GM18502 (cell line): ENCODE data around the gene CABLES1.

Source experiments
- ATAC-seq: cut with Tn5 transposase; IDR thresholded peaks from one replicate; pipeline ENCODE4 v1.9.1; 2021; ENCODE audit warnings: mild to moderate bottlenecking; ENCODE audit not compliant: unreplicated experiment, poor library complexity

The CABLES1 gene

DNA sequence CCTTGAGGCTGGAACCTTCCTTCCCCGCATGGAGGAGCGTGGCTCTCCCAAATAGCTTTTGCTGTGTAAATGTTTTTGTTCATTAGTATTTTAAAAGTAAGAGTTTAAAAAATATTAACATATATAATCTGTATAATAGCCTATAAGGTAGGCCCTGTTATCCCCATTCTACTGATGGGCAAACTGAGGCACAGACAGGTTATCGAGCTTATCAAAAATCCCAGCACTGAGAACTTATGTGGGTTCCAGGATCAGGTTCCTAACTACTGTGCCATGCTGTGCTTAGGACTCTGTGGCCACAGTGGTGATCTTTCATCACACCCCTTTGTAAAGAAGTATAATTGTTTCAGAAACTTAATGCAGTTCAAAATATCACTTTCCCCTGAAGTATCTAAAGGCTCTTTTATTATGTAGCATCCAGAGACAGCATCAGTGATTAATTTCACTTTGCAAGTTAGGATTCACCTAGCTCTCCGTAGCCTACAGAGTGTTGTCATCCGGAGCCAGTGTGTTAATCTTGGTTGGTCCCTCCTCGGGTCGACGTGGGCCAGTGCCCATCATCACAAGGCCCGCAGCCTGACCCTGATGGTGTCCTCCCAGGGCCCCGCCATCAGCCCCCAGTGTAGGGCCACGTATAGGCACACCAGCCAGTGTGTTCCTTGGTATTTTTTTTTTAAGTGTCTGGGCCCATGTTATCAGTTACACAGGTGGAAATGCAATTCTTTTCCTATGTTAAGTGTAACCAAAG lies 28.7 kb downstream of the CABLES1 start:
- no peak for ATAC-seq

DNA sequence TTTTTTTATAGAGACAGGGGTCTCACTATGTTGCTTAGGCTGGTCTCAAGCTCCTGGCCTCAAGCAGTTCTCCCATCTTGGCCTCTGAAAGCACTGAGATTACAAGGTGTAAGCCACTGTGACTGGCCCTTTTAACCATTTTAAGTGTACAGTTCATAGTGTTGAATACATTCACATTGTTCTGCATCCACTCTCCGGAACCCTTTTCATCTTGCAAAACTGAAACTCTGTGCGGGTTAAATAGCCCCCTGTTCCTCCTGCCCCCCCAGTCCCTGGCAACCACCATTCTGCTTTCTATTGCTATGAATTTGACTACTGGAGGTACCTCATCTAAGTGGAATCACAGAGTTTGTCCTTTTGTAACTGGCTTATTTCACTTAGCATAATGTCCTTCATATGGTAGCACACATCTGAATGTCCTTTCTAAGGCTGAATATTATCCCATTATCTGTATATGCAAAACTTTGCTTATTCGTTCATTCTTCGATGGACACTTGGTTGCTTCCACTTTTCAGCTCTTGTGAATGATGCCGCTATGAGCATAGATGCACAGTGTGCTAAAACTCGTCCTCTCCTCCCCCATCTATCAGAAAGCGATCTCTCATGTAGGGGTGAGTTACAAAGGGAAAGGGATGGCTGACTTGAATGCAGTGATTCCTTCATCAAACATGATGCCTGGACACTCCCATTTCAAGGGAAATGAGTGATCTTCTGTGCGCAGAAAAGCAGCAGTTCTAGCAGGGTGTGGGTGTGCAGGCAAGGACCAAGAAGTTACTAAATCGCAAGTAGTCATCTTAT lies 30.2 kb downstream of the CABLES1 start:
- peak; percentile 58 for ATAC-seq

DNA sequence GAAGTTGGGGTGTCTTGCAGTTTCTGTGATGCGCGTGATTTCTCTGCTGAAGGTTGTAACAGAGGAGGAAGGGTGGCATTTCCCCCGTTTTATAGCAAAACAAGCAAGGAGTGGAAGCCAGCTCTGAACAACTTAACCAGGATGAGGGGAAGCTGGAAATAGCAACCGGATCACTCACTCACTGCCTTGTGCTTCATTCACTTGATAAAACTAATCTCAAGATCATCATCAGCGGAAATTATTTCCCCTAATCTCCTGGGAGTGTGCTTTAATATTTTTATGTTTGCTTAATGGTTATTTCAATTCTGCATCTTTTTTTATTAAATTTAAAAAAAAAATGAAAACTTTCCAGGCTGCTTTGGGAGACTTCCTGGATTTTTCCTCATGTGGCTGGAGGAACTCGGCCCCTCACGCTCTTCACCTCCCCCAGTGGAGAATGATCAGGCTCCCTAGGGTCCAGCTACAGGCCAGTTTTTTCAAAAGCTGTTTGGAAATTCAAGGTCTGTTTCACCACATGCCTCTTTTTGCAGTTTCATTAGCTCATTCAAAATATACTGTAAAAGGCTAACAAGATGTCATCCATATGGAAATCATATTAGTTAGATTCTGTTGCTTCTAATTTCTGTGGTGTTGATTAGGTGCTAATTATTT lies 31.7 kb downstream of the CABLES1 start:
- no peak for ATAC-seq

DNA sequence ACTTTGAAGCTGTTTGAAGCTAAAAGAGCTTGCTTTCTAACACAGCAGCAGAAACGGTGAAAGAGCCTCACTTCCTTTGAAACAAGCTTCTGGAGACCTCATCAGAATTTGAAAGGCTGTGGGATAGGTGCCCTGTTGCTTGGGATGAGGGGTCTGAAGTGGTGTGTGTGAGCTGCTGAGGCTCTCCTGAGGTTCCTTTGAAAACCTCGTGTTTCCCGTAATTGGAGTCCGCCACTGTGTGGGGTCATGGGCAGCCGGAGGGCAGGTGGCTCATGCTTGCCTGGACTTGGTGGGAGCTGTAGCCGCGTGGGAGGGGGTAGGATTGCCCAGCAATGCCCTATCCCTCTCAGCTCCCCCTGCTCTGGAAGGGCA lies 34.4 kb downstream of the CABLES1 start:
- ATAC-seq: no peak

DNA sequence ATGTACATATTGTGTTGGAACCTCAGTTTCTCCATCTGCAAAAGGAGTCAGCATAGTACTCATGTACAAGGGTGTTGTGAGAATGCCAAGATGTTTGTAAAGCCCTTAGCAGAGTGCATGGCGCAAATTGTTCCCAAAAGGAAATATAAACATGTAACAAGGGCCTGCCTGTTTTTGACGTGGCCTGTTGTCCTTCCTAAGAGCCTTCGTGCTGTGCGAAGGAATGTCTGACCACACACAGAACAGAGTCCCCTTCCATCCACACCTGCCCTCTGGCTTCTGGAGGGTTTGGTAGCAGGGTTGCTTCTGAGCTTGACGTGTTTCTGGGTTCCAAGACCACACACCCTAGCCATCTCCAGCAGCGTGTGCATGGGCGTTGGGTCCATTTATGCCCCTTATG lies 34.9 kb downstream of the CABLES1 start:
- ATAC-seq: no peak

DNA sequence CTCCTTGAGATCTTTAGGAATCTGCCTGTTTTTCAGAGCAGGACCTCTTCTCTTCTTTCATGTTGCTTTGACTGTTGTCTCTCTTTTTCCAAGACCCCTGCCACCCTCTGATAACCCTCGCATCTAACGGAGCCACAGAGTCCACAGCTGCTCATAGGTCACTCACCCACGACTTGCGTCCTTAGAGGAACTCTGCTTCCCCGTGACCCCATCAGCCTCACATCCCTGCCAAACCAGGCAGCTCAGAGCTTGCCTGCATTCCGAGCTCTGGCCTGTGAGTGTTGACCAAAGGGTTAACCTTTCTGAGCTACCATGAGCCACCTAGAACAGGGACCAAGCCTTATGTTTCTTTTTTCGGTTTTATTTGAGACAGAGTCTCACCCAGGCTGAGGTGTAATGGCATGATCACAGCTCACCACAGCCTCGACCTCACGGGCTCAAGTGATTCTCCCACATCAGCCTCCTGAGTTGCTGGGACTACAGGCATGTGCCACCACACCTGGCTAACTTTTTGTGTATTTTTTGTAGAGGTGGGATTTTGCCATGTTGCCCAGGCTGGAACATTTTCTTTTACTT lies 36.4 kb downstream of the CABLES1 start:
- no peak for ATAC-seq

DNA sequence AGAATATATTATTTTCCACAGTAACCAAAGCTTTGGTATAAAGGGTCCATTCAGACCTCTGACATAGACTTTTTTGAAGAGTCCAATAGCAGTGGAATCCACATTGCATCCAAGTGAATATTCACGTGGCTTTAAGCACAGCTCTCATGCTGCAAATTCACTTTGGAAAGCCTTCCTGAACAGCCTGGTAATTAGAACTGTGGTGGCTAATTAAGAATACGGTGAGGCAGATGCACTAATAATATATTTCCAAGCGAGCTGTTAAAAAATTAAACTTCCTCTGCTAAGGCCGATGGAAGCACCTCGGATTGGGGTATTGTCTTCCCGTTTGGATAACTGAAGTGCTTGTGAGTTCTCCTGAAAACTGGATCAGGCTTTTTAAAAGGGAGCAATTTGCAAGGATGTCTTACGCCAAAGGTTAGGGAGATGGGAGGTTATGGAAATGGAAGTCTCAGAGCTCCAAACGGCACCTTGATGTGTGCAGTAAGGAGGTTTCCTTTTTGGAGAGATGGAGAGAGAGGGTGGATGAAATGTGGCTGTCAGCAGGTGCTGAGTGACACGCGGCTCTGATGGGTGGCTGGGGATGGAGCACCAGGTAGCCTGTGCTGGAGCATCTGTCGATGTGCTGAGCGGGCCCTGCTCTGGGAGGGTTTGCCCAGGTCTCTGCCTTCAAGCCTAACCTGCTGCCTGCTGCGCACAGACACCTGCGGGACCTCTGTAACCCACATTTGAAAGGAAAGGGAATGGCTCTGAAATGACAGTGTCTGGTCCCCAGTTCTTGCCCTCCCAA lies 37.5 kb downstream of the CABLES1 start:
- no peak for ATAC-seq

DNA sequence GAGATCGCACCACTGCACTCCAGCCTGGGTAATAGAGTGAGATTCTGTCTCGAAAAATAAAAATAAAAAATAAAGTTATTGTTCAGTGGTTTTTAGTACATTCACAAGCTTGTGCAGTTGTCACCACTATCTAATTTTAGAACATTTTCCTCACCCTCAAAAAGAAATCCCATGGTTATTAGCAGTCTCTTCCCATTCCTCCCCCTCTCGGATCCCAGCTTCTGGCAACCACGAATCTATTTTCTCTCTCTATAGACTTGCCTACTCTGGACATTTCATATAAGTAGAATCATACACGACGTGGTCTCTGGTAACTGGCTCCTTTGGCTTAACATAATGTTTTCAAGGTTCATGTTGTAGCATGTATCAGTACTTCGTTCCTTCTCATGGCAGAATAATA lies 38.6 kb downstream of the CABLES1 start:
- ATAC-seq: no peak

DNA sequence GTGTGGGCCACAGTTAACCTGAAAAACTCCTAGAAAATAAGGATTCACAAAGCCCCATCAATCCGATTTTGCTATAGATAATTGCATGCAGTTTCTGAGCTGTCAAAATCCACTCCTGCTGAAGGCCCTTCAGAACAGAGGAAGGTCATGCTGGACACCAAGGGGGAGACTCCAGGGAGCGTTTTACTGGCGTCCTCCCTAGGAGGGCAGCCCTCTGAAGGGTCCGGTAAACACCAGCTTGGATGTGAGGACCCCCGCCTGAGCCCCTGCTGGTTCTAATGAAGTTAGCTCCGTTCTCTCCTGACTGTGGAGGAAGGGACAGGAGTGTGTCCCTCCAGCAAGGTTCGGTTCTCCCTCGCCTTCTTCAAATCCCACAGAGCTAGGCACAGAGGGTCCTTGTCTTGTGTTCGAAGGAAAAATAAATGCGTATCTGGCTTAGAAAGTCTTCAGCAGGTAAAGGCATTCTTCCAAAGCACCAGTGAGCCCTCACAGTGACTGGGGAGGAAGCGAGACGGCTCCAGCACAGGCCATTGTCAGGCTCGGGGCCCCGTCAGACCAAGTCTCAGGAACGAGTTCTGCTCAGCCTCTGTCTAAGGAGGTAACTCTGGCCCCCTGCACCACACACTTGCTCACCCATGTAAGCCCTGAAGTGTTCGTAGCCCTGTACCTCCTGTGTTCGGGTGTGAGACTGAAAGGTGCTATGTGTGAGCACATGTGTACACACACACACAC lies 41.6 kb downstream of the CABLES1 start:
- ATAC-seq: no peak

DNA sequence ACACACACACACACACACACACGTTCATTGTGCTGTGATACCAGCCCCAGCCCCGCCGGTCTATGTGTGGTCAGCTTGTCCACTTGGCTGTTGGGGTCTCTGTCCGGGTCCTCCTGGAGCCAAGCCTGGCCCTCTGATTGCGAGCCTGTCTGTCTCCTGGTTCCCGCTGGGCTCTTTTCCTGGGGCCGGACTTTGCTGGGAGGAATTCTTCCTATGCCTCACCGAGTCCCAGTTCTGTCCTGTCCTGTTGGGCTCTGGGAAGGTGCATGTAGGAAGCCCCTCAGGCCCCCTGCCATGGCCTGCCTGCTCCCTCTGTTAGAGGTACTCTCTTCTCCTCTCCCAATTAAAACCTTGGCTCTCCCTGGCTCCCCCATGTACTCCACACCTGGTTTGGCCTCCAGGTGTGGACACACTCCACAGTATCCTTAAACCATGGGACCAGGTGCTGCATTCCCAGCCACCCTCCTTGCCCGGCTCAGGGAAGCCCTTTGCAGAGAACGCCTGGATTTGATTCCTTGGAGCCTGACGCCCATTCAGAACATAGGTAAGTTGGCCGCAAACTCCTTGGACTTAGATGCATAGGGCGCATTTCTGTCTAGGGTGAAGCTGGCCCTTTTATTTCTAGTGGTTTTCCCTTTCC lies 42.3 kb downstream of the CABLES1 start:
- ATAC-seq: no peak

DNA sequence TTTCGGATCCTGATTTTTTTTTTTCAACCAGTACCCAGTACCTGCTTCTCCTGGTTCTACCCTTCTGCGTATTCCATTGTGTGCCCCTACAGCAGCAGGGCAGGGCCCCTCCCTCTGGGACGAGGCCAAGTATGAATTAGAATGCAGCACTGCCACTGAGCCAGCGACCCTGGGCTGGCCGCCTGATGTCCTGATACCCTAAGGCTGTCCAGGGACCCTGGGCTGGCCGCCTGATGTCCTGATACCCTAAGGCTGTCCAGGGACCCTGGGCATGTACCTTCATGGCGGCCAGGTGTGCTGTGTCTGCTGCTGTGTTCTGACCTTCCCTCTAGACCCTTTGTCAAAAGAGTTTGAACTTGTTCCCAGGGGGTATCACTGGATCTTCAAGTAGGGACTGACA lies 42.9 kb downstream of the CABLES1 start:
- no peak for ATAC-seq

DNA sequence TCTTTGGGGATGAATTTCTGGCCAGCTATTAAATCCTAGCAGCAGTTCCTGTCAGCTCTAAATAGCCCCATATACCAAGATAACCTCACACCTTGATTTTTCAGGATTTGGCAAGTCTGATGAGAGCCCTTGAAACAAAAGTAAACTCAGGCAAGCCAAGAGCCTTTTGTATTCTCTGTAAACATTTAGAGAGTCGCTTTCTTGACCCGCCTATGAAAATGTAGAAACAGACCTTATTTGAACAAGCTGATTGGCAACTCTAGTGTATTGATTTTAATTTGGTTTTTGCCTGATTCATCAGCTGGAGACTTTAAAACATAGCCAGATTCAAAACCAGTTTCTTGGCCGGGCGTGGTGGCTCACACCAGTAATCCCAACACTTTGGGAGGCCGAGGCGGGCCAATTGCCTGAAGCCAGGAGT lies 43.4 kb downstream of the CABLES1 start:
- no peak for ATAC-seq

DNA sequence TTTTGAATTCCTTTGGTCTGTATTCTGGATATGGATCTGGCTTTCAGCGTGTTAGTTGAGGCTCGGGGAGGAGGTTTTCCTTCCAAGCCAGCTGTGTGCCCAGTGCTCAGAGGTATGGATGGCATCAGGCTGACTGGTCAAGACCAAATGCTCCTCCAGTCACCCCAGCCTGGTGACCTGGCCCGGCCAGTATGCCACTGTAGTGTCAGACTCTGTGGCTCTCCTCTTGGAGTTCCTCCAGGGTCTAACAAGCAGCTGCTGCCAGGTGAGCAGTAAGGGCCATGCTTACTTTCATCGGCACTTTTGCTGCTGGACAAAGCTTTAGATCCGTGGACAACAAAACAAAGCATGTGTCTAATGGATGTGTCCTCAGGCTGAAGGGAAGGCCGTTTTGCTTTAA lies 44.1 kb downstream of the CABLES1 start:
- ATAC-seq: no peak

DNA sequence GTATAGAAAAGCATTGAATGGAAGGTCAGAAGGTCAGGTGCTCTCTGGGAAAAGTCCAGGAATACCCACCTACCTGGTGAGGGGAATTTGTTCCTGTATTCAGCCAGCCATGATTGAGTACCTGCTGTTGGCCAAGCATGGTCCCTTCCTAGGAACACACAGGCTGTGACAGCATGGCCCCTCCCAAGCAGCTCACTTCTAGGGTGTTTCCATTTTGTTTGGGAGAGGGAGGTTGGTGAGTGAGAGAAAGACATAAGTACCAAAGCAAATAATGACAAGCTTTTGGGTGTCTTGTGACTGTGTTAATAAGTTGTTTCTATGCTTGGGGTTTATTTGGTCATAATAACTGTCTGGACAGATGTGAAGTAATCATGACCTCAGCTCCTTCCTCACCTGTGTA lies 46.3 kb downstream of the CABLES1 start:
- no peak for ATAC-seq

DNA sequence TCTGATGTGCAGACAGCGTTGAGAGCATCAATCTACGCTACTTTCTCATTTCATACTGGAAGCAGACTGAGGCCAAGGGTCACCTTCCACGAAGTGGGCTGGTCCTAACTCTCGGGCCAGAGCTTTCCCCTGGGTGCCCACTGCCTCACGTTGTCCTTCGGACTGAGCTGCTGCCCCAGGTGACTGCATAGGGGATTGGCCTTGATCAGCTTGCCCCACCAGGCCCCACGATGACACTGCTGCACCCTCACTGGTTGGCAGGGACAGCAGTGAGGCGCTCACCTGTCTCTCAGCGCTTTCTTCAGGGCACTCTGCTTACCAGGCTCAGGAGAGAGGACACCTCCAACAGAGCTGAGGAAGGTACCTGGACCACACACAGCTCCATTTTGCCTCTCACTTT lies 47.3 kb downstream of the CABLES1 start:
- no peak for ATAC-seq

DNA sequence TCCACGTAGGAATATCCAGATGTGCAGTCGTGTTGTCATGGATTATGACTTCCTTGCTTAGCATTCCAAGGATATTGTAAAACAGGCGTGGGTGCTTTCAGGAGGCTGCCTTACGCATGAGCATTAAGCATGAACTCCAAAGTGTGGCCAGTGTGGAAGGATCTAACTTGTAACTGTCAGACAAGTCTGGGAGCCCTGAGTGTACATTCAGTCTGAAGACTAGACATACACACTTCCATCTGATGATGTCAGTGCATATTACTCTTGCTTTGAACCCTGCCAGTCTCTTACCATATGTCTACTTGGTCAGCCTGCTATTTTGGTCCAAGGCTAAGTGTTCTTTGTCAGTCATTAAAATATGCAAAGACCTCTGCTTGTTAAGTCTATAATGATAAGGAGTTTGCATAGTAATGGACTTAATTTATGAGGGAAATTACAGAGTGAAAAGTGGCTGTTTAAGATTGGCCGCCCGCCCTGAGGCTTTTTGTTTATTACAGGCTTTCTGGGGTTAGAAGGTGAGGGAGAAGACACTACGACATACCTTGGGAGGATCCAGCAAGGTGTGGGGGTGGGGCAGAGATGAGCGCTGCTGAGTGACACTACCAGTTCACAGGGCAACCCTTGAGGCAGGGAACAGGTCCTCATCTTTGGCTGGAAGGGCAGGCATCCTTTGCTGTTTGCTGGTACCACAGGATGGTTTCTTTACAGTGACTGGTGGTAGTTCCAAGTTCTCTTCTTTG lies 48.3 kb downstream of the CABLES1 start:
- no peak for ATAC-seq

DNA sequence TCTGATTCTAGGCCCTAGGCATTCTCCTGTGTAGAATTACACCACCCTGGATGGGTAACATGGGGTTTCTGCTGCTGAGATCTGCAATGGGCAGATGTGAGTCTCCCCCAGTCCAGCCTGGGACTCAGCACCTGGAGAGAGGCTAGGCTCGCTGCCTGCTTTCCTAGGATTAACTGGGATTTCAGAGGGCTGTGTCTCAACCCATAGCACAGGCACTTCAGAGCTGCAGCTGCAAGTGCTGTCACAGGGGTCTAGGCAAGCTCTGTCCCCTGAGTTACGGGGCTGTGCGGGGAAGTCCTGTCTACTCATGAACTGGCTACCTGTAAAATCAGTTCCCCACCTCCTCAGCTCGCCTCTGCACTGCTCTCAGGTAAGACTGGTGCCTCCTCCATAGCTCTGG lies 51.5 kb downstream of the CABLES1 start:
- ATAC-seq: no peak

DNA sequence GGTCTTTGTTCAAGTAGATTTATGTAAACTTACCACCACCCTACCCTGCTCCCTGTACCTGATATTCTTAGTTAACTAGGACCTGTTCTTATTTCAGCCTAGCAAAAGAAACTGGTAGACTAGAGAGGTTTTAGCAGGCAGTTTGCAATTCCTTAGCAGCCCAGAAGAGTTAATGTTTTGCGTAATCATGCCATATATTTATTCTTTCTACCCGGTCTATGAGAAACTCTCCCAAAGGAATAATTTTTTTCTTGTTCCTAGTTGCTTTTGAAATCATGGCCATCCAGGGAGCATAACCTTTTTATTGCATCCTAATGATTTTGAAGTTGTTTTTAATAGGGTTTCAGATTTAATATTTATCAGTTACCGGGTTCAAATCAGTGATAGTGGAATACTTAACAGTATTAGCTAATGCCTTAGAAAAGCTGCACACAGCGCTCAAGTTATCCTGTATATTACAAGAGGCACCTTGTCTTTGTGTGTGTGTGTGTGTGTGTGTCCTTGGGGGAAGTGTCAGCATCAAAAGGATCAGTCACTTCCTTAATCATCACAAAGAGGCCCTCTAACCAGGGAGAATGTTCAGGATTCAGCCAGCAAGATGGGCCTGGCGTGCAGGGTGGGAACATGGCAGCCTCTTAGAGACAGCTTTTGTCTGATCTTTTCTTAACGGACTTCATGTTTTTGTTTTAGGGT lies 52.9 kb downstream of the CABLES1 start:
- no peak for ATAC-seq
